Caki2 (cell line): ENCODE results near the gene MBD3. TPM values are rescaled to one million over a fixed set of nuclear protein-coding genes. Genes with fewer than 3 reads are reported as not detected.
"Not testable (repeated sequence)": the region's sequence is repeated elsewhere in the genome, so short reads cannot be mapped to it uniquely, and the experiment has no call there.

Experiments used
- DNase-seq: peaks from one replicate; pipeline ENCODE4 v3.0.0-alpha.2; 2015; ENCODE audit warnings: low read depth
- in situ Hi-C: cut with HindIII; loops from 2 replicates; pipeline ENCODE4 v1.10.0; 2016; ENCODE audit warnings: low sequenced_read_pairs, low pct_unique_long_range_greater_than_20kb, mixed read lengths
- total RNA-seq: library from RNA; depleted of rRNA; stranded (reverse); fragments of >200 nt; shearing (Covaris generic); gene quantifications from 2 replicates; pipeline ENCODE4 v1.2.3, GENCODE V29; 2014; ENCODE audit warnings: low replicate concordance

Gene MBD3
- total RNA-seq, 1 experiment from 2014 or later = 100 TPM

- DNase-seq = no peak
- in situ Hi-C loops = no loop called here
These were observed 32.3 kb downstream of the MBD3 start for GRCh38 chr19:1560286-1560882.

GRCh38 chr19:1558552-1558951 lies 34.1 kb downstream of the MBD3 start:
- no peak for DNase-seq
- in situ Hi-C loops = no loop called here

DNA sequence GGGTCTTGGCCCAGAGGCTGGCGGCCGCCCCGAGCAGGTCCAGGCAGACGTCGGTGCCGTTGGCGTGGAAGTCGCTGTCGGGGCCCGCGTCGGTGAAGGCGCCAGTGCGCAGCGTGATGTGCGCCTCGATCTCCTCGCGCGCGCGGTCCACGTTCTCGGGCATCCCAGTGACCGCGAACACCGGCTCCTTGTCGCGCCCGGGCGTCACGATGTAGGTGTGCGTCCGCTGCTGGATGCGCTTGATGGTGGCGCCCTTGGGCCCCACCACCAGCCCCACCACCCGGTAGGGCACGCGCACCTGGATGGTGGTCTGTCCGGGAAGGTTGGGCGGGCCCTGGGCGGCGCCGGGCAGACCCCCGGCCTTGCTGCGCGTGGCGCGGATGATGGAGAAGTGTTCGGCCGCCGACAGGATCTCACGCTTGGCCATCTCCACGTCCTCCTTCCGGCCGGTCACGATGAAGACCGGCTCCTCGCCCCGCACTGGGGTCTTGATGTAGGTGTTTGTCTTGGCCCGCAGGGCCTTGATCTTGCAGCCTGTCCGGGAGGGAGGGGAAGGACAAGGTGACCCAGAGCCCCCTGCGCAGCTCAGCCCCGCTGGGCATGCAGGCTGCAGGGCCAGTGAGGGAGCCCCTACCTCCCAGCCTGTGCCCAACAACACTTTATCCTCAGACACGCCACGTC lies 36.1 kb downstream of the MBD3 start:
- in situ Hi-C loops = no loop called here
- DNase-seq = no peak

GRCh38 chr19:1555487-1556389 lies 36.9 kb downstream of the MBD3 start:
- in situ Hi-C loops = no loop called here
- DNase-seq = no peak

- DNase-seq = no peak
- in situ Hi-C loops = no loop called here
These were observed 37.7 kb downstream of the MBD3 start for GRCh38 chr19:1554968-1555367.

DNA sequence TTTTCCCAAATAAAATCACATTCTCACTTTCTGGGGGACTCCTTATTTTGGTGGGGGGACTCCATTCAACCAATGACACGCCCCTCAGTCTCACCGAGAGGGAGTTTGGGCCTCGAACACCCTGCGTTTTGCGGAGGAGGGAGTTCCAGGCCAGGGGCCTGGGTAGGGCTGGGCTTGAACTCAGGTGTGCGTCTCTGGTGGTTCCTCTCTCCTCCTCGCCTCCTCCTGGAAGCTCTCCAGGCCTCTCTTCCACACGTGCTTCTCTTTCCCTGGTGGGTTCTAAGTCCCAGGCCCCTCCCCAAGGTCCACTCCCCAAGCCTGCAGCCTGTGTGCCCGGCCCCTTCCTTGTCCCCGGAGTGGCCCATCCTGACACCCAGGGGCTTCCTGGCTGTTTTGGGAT lies 39.2 kb downstream of the MBD3 start:
- no peak for DNase-seq
- in situ Hi-C loops = no loop called here

GRCh38 chr19:1551068-1552040 lies 41.3 kb downstream of the MBD3 start:
- no peak for DNase-seq
- in situ Hi-C loops = no loop called here

DNA sequence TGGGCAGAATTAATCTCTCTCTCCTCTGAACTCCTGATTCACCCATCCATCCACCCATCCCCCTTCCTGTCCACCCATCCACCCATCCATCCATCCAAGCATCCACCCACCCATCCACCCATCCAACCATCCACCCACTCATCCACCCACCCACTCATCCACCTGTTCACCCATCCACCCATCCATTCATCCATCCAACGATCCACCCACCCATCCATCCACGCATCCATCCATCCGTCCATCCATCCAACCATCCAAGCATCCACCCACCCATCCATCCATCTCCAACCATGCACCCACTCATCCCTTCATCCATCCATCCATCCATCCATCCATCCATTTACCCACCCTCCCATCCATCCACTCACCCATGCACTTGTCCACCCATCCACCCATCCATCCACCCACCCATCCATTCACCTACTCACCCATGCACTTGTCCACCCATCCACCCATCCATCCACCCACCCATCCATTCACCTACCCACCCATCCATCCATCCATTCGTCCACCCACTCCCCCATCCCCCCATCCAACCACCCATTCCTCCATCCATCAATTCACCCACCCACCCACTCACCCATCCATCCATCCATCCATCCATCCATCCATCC lies 43.2 kb downstream of the MBD3 start:
- in situ Hi-C loops = no loop called here
- no peak for DNase-seq

- no peak for DNase-seq
- in situ Hi-C loops = no loop called here
These were observed 52.2 kb downstream of the MBD3 start for GRCh38 chr19:1540365-1540925.

DNA sequence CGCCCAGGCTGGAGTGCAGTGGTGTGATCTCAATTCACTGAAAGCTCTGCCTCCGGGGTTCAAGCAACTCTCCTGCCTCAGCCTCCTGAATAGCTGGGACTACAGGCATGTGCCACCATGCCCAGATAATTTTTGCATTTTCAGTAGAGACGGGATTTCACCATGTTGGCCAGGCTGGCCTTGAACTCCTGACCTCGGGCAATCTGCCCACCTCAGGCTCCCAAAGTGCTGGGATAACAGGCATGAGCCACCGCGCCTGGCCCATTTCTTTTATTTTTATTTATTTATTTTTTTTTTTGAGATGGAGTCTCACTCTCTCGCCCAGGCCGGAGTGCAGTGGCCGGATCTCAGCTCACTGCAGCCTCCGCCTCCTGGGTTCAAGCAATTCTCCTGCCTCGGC lies 52.9 kb downstream of the MBD3 start:
- in situ Hi-C loops, DNase-seq: not testable (repeated sequence)

- no peak for DNase-seq
- in situ Hi-C loops = no loop called here
These were observed 53.7 kb downstream of the MBD3 start for GRCh38 chr19:1538978-1539377.

DNA sequence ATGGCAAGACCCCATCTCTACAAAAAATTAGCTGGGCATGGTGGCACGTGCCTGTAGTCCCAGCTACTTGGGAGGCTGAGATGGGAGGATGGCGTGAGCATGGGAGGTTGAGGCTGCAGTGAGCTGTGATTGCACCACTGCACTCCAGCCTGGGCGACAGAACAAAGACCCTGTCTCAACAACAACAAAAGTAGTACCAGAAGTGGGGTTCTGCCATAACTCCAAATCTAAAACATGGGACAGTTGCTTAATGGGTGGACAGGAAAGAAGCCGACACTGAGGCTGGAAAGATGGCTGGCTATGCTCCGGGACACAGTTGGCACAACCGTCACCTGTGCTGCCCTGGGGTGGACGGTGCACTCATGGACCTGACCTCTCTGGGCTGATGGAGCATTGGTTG lies 57.0 kb downstream of the MBD3 start:
- in situ Hi-C loops, DNase-seq: not testable (repeated sequence)

GRCh38 chr19:1534972-1535371 lies 57.7 kb downstream of the MBD3 start:
- no peak for DNase-seq
- in situ Hi-C loops = no loop called here

DNA sequence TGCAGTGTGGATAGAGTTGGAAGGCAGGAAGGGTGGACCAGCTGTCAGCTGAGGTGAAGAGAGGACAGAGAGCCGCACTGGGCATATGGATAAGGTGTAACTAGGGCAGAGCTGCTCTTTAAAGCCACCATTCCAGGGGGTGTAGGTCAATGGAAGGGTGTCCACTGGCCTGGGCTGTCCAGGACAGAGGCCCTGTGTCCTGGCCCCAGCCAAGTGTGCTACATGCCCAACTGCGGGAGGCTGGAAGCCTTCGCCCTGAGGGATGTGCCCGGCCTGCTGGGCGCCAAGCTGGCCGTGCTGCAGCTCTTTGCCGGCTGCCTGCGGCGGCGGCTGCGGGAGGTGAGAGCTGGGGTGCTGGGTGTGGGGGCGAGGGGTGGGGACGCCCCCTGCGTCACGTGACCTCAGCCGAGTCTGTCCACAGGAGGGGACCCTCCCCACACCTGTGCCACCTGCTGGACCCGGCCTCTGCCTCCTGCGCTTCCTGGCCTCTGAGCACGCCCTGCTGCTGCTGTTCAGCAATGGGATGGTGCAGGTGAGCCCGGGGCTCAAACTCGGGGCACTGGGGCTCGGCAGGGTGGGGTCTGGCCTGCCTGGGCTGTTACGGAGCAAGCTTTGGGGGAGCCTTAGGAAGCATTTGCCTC lies 59.0 kb downstream of the MBD3 start:
- no peak for DNase-seq
- in situ Hi-C loops = no loop called here

DNA sequence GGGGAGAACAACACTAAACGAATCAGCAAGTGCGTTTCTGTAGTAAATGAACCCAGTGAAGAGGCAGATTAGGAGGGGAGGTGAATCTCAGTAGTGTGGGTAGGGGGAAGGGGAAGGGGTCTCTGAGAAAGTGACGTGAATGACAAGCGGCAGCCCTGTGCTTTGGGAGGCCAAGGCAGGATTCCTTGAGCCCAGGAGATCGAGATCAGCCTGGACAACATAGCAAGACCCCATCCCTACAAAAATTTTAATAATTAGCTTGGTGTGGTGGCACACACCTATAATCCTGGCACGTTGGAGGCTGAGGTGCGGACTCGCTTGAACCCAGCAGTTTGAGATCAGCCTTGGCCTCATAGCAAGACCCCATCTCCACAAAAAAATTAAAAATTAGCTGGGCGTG lies 60.7 kb downstream of the MBD3 start:
- in situ Hi-C loops = no loop called here
- DNase-seq = no peak

GRCh38 chr19:1531587-1531986 lies 61.1 kb downstream of the MBD3 start:
- in situ Hi-C loops = no loop called here
- DNase-seq = no peak

DNA sequence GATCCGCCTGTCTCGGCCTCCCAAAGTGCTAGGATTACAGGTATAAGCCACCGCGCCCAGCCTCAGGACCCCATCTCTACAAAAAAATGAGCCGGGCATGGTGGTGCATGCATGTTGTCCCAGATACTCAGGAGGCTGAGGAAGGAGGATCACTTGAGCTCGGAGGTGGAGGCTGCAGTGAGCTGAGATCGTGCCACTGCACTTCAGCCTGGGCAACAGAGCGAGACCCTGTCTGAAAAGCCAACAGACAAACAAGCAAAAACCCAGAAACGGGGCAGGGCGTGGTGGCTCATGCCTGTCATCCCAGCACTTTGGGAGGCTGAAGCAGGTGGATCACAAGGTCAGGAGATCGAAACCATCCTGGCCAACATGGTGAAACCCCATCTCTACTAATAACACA lies 61.8 kb downstream of the MBD3 start:
- in situ Hi-C loops, DNase-seq: not testable (repeated sequence)
